Measurements from ENCODE around the gene RNF5. TPM values are rescaled to one million over a fixed set of nuclear protein-coding genes. Genes with fewer than 3 reads are reported as not detected.

The RNF5 gene
- total and polyA plus RNA-seq, 9 of the 15 experiments (the other 6 are each of a cell fraction or from before 2014, with no cell fraction given): 62.2 to 245 (median 129) TPM

GRCh38 chr6:32154514-32155161 lies 23.6 kb upstream of the RNF5 start (continued):
- TF ChIP-seq ZBTB49 (CRISPR knock-in tag; IDR thresholded peaks at IDR 0.05; ENCODE audit: borderline replicate concordance) (no peak), HMGN3 (IDR thresholded peaks at IDR 0.05; ENCODE audit: borderline replicate concordance, extremely low read depth, insufficient read length, low read depth, low read length) (peak; percentile 86), IRF9 (tag; IDR thresholded peaks at IDR 0.05) (no peak), ZFP91 (CRISPR knock-in tag; IDR thresholded peaks at IDR 0.05) (no peak), THAP7 (CRISPR knock-in tag; IDR thresholded peaks at IDR 0.05) (peak; percentile 26; the same call in 1 of the 2 replicates), CHD1 (IDR thresholded peaks at IDR 0.05; ENCODE audit: low read length) (no peak), RNF2 (IDR thresholded peaks at IDR 0.05) (0 out of 2 replicates have a peak, but pooled peaks have one; percentile 25), GTF2E2 (tag; IDR thresholded peaks at IDR 0.05) (no peak), ZBTB8A (IDR thresholded peaks at IDR 0.05; ENCODE audit: partially characterized antibody) (no peak), FOXK2 (conservative IDR thresholded peaks at IDR 0.05 in 1 of 2, IDR thresholded peaks at IDR 0.05 in 1 of 2; ENCODE audit: low read depth in 2 of 2) (no peak; a peak in 1 of 4 replicates), ZNF316 (IDR thresholded peaks at IDR 0.05) (no peak), NCOR1 (IDR thresholded peaks at IDR 0.05) (peak; percentile 36; the same call in 1 of the 2 replicates), ELK1 (CRISPR knock-in tag; IDR thresholded peaks at IDR 0.05) (no peak), TRIM25 (IDR thresholded peaks at IDR 0.05; ENCODE audit: borderline replicate concordance) (no peak), NONO (IDR thresholded peaks at IDR 0.05; ENCODE audit: low read depth in 2 of 2, low read length in 1 of 2) (peak in 1 of 2 experiments; percentile 89; a peak in 2 of 4 replicates)

Data from K562 (cell line).